ENCODE data around the gene BCKDHB.

- TF ChIP-seq CTCF (IDR thresholded peaks at IDR 0.05) (no peak), POLR2A (IDR thresholded peaks at IDR 0.05) (no peak)
These were observed 144.0 kb downstream of the BCKDHB start for GRCh38 chr6:80250391-80250997.

All from vagina (tissue), 2 donors.